Neuronal stem cell (in vitro differentiated cells): ENCODE results near the gene OTOGL.

Source experiments
- DNase-seq: peaks from one replicate; pipeline ENCODE4 v3.0.0-alpha.2; 2013; ENCODE audit warnings: low spot score
- H2AFZ ChIP-seq: one replicate; pipeline ENCODE4 v1.6.1; 2013; ENCODE audit warnings: mild to moderate bottlenecking, low read length, inconsistent platforms
- H2AK5ac ChIP-seq: 2 replicates; pipeline ENCODE4 v1.6.1; 2013; ENCODE audit warnings: low read depth, mild to moderate bottlenecking, inconsistent platforms, low read length, moderate library complexity, mixed read lengths
- H2BK120ac ChIP-seq: 2 replicates; pipeline ENCODE4 v1.6.1; 2013; ENCODE audit warnings: low read depth, mild to moderate bottlenecking, inconsistent platforms, low read length, moderate library complexity, mixed read lengths
- H2BK12ac ChIP-seq: one replicate; pipeline ENCODE4 v1.6.1; 2013; ENCODE audit warnings: low read length, inconsistent platforms
- H2BK15ac ChIP-seq: 2 replicates; pipeline ENCODE4 v1.6.1; 2013; ENCODE audit warnings: mild to moderate bottlenecking, low read length, inconsistent platforms, mixed read lengths
- H2BK5ac ChIP-seq: one replicate; pipeline ENCODE4 v1.6.1; 2013; ENCODE audit warnings: inconsistent platforms, mild to moderate bottlenecking, low read length, moderate library complexity
- H3K14ac ChIP-seq: one replicate; pipeline ENCODE4 v1.6.1; 2013; ENCODE audit warnings: low read length, inconsistent platforms
- H3K18ac ChIP-seq: 2 replicates; pipeline ENCODE4 v1.6.1; 2013; ENCODE audit warnings: low read length, inconsistent platforms
- H3K23ac ChIP-seq: 2 replicates; pipeline ENCODE4 v1.6.1; 2013; ENCODE audit warnings: low read depth, mild to moderate bottlenecking, mixed read lengths, low read length, inconsistent platforms; ENCODE audit not compliant: poor library complexity
- H3K27ac ChIP-seq: replicated peaks from 3 replicates; pipeline ENCODE4 v1.5.1; 2013; ENCODE audit warnings: low read length, inconsistent platforms
- H3K27me3 ChIP-seq, 3 experiments: 2 replicates each; pipeline ENCODE4 v1.6.1; 2013; ENCODE audit warnings: low read length in 3 of 3, mild to moderate bottlenecking in 2 of 3, inconsistent platforms in 1 of 3, low read depth in 1 of 3, mixed read lengths in 1 of 3, moderate library complexity in 1 of 3; ENCODE audit not compliant: control insufficient read depth in 3 of 3, insufficient read depth in 3 of 3
- H3K36me3 ChIP-seq, 2 donors: replicated peaks in 1 of 2; 2 replicates each; pipeline ENCODE4 v1.6.1; 2013; ENCODE audit warnings: low read length in 2 of 2; ENCODE audit not compliant: control insufficient read depth in 2 of 2, insufficient read depth in 2 of 2
- H3K4ac ChIP-seq: 2 replicates; pipeline ENCODE4 v1.6.1; 2013; ENCODE audit warnings: inconsistent platforms, mild to moderate bottlenecking, low read length, moderate library complexity
- H3K4me1 ChIP-seq, 2 donors: 1 replicate in 1 of 2; 2 replicates in 1 of 2; pipeline ENCODE4 v1.6.1; 2013; ENCODE audit warnings: low read length in 2 of 2, low read depth in 1 of 2; ENCODE audit not compliant: control insufficient read depth in 2 of 2, insufficient read depth in 1 of 2
- H3K4me2 ChIP-seq: one replicate; pipeline ENCODE4 v1.6.1; 2013; ENCODE audit warnings: mild to moderate bottlenecking, low read length, inconsistent platforms; ENCODE audit not compliant: insufficient read depth, poor library complexity, severe bottlenecking
- H3K4me3 ChIP-seq, 2 donors: 2 replicates each; pipeline ENCODE4 v1.5.1; 2013; ENCODE audit warnings: low read length in 2 of 2, mild to moderate bottlenecking in 2 of 2, inconsistent platforms in 1 of 2, moderate library complexity in 1 of 2
- H3K79me1 ChIP-seq: one replicate; pipeline ENCODE4 v1.6.1; 2013; ENCODE audit warnings: low read depth, mild to moderate bottlenecking, inconsistent platforms, low read length, moderate library complexity
- H3K9ac ChIP-seq: one replicate; pipeline ENCODE4 v1.6.1; 2013; ENCODE audit warnings: mild to moderate bottlenecking, low read depth, low read length, inconsistent platforms; ENCODE audit not compliant: poor library complexity
- H3K9me3 ChIP-seq, 2 donors: replicated peaks in 1 of 2; 2 replicates each; pipeline versions ENCODE3 to v1.6.1; 2013; ENCODE audit warnings: low read length in 2 of 2, mild to moderate bottlenecking in 2 of 2, inconsistent platforms in 1 of 2, low read depth in 1 of 2, mixed read lengths in 1 of 2, moderate library complexity in 1 of 2; ENCODE audit not compliant: control insufficient read depth in 2 of 2, insufficient read depth in 1 of 2
- H4K8ac ChIP-seq: one replicate; pipeline ENCODE4 v1.6.1; 2013; ENCODE audit warnings: low read depth, mild to moderate bottlenecking, inconsistent platforms, low read length, moderate library complexity
- H4K91ac ChIP-seq: one replicate; pipeline ENCODE4 v1.6.1; 2013; ENCODE audit warnings: low read length, low read depth, mild to moderate bottlenecking, inconsistent platforms; ENCODE audit not compliant: poor library complexity
- WGBS, 2 donors: extraction: QIAGEN DNeasy Blood & Tissue Kit; methylation state at CpG; one replicate each; pipeline ENCODE4 v1.1.7; 2013; ENCODE audit warnings: missing lambda C conversion rate in 2 of 2, mixed read lengths in 1 of 2; ENCODE audit not compliant: insufficient read length in 2 of 2, insufficient replicate concordance in 1 of 2; ENCODE audit errors: extremely low coverage in 2 of 2; 5-methylcytosine and 5-hydroxymethylcytosine counted together

The OTOGL gene

DNA sequence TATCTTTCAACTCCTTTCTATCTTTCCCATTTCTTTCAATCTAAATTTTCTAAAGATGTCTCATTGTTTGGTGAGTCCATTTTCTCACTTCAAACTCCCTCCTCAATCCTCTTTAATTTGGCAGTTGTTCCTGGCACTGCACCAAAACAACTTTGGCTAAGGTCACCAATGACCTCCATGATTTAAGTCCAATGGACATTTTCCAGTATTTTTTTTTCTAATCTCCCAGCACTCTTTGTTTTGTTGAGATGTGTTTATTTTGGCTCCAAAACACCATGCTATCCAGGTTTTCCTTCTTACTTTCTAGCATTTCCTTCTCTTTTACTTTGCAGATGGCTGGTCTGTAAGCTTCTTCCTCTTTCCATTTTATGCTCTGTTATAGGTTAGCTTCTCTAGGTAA is 42.5 kb upstream of the OTOGL start:
- H2BK15ac ChIP-seq: no peak overlapping the region
- H3K9me3 ChIP-seq: no peaks in the 10 kb centered on the region
- H2AK5ac ChIP-seq: no peak overlapping the region
- peaks cover 0 to 3% (median 0%) of the 10 kb centered on the region in 3 experiments for H3K27me3 ChIP-seq
- no peak overlapping the region for H2BK5ac ChIP-seq
- no peak overlapping the region for H4K8ac ChIP-seq
- H3K27ac ChIP-seq: no peak overlapping the region
- no peak overlapping the region for H2BK120ac ChIP-seq
- no peak overlapping the region for H3K4me3 ChIP-seq
- no peak overlapping the region for H3K9ac ChIP-seq
- H2AFZ ChIP-seq: no peak overlapping the region
- no peak overlapping the region for H3K14ac ChIP-seq
- H3K4me1 ChIP-seq: no peaks in the 10 kb centered on the region
- H3K4me2 ChIP-seq: no peak overlapping the region
- H3K23ac ChIP-seq: no peak overlapping the region
- no peak for DNase-seq
- no peaks in the 10 kb centered on the region for H3K79me1 ChIP-seq
- H2BK12ac ChIP-seq: no peak overlapping the region
- H3K4ac ChIP-seq: no peak overlapping the region
- H4K91ac ChIP-seq: no peak overlapping the region
- H3K36me3 ChIP-seq: no peaks in the 10 kb centered on the region
- no peak overlapping the region for H3K18ac ChIP-seq

DNA sequence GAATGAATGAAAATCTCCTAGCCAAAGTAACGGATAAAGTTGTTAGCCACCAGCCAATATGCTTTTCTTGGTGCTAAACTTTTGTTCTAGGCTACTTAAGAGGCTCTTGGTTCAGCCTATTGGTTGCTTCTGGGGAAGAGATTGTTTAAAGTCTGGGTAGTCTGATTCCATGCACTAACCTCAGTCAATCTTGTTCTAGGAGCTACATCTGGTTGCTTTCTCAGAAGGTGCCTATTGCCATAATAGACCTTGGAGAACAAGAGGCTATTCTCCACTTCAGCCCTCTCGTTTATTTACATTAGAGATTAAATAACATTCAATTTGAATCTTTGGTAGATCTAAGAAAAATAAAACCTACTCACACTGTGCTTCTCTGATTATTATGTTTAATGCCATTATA is 40.8 kb upstream of the OTOGL start:
- Histone ChIP-seq H2BK15ac (no peak overlapping the region), H3K4me1 (no peaks in the 10 kb centered on the region), H2BK120ac (no peak overlapping the region), H2AK5ac (no peak overlapping the region), H3K27ac (no peak overlapping the region), H2AFZ (no peak overlapping the region), H2BK12ac (no peak overlapping the region), H3K4me3 (no peak overlapping the region), H3K9ac (no peak overlapping the region), H3K79me1 (no peaks in the 10 kb centered on the region), H4K91ac (no peak overlapping the region), H4K8ac (no peak overlapping the region), H3K9me3 (no peaks in the 10 kb centered on the region), H3K4me2 (no peak overlapping the region), H3K18ac (no peak overlapping the region), H2BK5ac (no peak overlapping the region), H3K23ac (no peak overlapping the region), H3K14ac (no peak overlapping the region), H3K27me3 (no peaks in the 10 kb centered on the region), H3K36me3 (no peaks in the 10 kb centered on the region), H3K4ac (no peak overlapping the region)
- no CpG with 5 or more reads among the region's 2 CpGs for WGBS, 2 donors
- no peak for DNase-seq

GRCh38 chr12:80059102-80059501 is 40.2 kb upstream of the OTOGL start:
- Histone ChIP-seq H3K4me2 (no peak overlapping the region), H2BK5ac (no peak overlapping the region), H3K9ac (no peak overlapping the region), H2BK15ac (no peak overlapping the region), H2AFZ (no peak overlapping the region), H4K91ac (no peak overlapping the region), H3K27me3 (no peaks in the 10 kb centered on the region), H3K23ac (no peak overlapping the region), H3K27ac (no peak overlapping the region), H2AK5ac (no peak overlapping the region), H3K4me3 (no peak overlapping the region), H3K4ac (no peak overlapping the region), H3K14ac (no peak overlapping the region), H2BK120ac (no peak overlapping the region), H2BK12ac (no peak overlapping the region), H4K8ac (no peak overlapping the region), H3K4me1 (no peaks in the 10 kb centered on the region), H3K9me3 (no peaks in the 10 kb centered on the region), H3K36me3 (no peaks in the 10 kb centered on the region), H3K18ac (no peak overlapping the region), H3K79me1 (no peaks in the 10 kb centered on the region)
- no CpG with 5 or more reads among the region's 1 CpG for WGBS, 2 donors
- DNase-seq: no peak

DNA sequence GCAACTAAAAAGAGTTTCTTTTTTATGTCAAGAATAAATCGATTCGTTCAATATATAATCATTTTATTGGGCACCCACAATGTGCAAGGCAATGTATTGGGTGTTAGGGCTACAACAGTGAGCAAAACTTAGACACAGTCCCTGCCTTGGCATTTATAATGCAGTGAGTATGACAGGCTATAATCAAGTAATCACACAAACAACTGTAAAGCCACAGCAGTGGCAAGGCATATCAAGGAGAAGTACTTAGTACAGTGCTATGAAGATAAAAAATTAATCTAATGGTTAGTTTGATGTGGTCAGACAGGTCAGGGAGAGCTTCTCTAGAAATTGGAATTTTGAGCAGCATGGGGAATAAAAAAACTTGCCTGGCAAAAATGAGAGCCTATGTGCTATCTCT is 39.5 kb upstream of the OTOGL start:
- Histone ChIP-seq H3K27ac (no peak overlapping the region), H4K8ac (no peak overlapping the region), H3K27me3 (no peaks in the 10 kb centered on the region), H3K36me3 (no peaks in the 10 kb centered on the region), H3K9ac (no peak overlapping the region), H3K4me1 (no peaks in the 10 kb centered on the region), H3K4ac (no peak overlapping the region), H2BK120ac (no peak overlapping the region), H4K91ac (no peak overlapping the region), H3K4me3 (no peak overlapping the region), H2BK12ac (no peak overlapping the region), H2AFZ (no peak overlapping the region), H3K18ac (no peak overlapping the region), H2AK5ac (no peak overlapping the region), H3K4me2 (no peak overlapping the region), H2BK15ac (no peak overlapping the region), H3K79me1 (no peaks in the 10 kb centered on the region), H3K14ac (no peak overlapping the region), H3K23ac (no peak overlapping the region), H2BK5ac (no peak overlapping the region), H3K9me3 (no peaks in the 10 kb centered on the region)
- no peak for DNase-seq
- WGBS, 2 donors: no CpG with 5 or more reads among the region's 2 CpGs
